GM21529 (cell line): Measurements from ENCODE around the gene PIK3C3.
"Not testable (repeated sequence)": the region's sequence is repeated elsewhere in the genome, so short reads cannot be mapped to it uniquely, and the experiment has no call there.

Experiments
- ATAC-seq: cut with Tn5 transposase; IDR thresholded peaks from one replicate; pipeline ENCODE4 v1.9.1; 2021; ENCODE audit not compliant: unreplicated experiment

The PIK3C3 gene

DNA sequence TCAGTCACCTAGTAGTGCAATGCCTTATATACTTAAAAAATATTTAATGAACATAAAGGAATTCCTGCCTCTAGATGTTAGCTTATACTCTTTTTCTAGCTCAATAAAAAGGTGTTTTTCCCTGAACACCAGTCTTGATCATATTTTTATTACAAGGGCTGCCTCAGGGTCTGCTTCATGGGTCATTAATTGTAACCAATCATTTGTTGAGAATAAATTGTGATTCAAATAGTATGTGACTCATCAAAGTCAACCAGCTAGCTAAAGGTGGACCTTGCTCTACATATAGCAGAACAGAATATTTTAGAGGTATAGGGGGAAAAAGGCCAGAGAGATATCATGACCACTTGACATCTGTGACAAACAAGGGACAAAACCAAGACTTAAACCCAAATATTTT is 114.0 kb downstream of the PIK3C3 start:
- no peak for ATAC-seq

DNA sequence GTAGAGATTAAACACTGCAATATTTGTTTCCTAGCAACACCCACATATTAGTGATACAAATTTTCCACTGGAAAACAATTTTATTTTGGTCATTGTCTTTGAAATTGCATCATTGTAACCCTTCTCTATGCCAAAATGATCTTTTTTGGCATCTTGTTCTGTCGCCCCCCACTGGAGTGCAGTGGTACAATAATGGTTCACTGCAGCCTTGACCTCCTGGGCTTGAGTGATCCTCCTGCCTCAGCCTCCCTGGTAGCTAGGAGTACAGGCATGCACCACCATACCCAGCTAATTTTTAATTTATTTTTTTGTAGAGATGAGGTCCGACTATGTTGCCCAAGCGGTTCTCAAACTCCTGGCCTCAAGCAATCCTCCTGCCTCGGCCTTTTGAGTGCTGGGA is 117.4 kb downstream of the PIK3C3 start:
- ATAC-seq, result no peak

GRCh38 chr18:42074704-42075103 is 119.7 kb downstream of the PIK3C3 start:
- ATAC-seq, result no peak

DNA sequence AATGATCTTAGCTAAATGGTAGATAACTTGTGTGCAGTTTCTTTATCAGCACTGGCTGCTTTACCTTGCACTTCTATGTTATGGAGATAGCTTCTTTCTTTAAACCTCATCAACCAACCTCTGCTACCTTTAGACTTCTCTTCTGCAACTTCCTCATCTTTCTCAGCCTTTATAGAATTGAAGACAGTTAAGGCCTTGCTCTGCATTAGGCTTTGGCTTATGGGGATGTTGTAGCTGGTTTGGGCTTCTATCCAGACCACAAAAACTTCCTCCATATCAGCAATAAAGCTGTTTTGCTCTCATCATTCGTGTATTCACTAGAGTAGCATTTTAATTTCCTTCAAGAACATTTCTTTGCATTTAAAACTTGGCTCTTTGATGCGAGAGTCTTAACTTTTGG is 123.7 kb downstream of the PIK3C3 start:
- ATAC-seq, result no peak

- ATAC-seq, result no peak
These were observed 125.3 kb downstream of the PIK3C3 start for GRCh38 chr18:42080340-42080739.

GRCh38 chr18:42082415-42083234 is 127.6 kb downstream of the PIK3C3 start:
- no peak for ATAC-seq

DNA sequence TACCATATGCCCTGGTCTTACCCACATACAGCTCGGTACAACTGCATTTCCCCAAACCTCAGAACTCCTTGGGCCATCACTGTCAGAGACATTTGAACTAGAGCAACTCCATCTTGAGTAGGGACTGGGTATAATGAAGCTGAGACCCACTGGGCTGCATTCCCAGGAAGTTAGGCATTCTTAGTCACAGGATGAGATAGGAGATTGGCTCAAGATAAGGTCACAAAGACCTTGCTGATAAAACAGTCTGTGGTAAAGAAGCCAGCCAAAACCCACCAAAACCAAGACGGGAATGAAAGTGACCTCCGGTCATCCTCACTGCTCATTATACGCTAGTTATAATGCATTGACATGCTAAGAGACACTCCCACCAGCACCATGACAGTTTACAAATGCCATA is 131.3 kb downstream of the PIK3C3 start:
- ATAC-seq, result no peak

- ATAC-seq, result no peak
These were observed 132.2 kb downstream of the PIK3C3 start for GRCh38 chr18:42087235-42087634.

DNA sequence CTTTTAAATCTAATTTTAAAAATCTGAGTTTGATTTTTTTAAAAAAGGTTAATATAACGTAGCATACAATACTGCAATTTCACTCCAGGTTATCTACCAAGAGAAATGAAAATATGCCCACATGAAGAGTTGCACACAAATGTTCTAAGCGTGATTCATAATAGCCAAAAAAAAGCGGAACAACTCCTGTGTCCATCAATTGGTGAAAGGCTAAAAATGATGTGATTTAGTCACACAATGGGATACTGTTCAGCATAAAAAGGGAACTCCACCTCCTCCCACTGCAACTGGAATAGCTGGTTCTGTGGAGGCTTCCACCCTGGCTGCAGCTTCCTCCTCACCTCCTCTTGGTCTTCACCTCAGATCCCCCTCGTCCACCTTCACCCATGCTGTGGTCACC is 132.8 kb downstream of the PIK3C3 start:
- ATAC-seq, result no peak

DNA sequence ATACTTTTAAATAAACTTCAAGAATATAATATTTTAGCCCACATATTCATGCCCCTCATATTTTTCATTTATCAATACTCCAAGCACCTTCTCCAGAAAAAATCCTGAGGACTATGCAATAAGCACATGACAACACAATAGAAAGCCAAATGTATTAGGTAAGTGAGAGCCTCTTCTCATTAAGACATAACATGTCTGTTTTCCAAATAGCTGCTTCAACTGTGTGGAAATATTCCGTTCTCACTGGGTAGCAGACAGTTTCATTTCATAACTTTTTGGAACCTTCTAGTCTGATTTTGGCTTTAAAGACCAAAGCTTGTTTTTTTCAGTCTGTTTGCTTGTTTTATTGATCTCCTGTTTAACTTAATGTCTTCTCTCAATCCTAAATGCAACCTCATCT is 137.8 kb downstream of the PIK3C3 start:
- ATAC-seq, result no peak

DNA sequence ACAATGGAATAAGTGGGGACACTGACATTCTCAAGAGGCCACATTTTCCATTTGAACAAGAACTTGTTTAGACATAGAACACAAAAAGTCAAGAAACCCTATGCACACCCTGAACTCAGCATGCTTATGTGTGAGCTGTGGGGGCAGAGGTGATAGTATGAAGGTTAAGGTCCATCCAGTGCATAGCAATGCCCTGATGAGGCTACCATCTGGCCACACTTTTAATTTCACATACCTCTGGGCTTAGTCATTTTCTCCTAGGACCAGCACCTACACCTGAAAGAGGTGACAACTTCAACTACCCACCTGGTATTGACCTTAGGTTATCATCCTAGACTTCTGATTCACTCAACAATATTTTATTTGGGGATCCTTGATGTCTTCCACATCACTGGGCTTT is 139.8 kb downstream of the PIK3C3 start:
- no peak for ATAC-seq

GRCh38 chr18:42095732-42096377 is 140.8 kb downstream of the PIK3C3 start:
- ATAC-seq, result no peak

GRCh38 chr18:42100248-42100647 is 145.2 kb downstream of the PIK3C3 start:
- ATAC-seq, result no peak

DNA sequence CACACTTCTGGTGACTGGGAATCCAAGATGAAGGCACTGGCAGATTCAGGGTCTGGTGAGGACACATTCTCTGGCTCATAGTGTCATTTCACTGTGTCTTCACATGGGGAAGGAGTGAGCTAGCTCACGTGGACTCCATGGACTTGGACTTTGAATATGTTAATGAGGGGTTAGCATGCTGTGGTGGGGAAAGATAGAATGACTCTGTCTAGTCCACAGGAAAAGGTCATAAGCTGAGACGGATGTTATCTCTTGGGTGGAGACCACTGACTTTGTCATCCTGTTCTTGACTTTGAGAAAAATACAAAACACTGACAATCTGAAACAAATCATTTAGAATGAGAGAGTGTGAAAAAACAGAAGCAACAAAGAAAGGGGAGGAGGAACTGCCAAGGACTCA is 145.9 kb downstream of the PIK3C3 start:
- ATAC-seq, result no peak

- no peak for ATAC-seq
These were observed 150.4 kb downstream of the PIK3C3 start for GRCh38 chr18:42105394-42105793.

GRCh38 chr18:42106784-42107183 is 151.8 kb downstream of the PIK3C3 start:
- ATAC-seq, result no peak

DNA sequence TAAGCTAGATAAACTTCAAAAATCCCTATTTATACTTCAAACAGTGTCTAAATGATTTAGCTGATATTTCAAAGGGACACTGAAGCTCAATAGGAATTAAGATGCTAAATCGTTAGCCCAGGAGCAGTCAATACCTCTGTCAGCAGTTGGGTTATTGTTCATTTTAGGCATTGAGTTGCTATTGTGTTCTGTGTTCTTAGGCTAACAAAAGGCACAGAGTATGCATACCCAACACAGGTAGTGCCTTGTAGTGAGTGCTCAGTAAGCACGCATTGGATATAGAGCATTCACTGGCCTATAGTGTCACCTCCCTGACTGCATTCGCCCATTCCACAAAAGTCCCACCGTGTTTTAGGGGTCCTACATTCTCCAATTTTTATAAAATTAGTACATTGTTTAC is 152.3 kb downstream of the PIK3C3 start:
- no peak for ATAC-seq

GRCh38 chr18:42107691-42108450 is 152.8 kb downstream of the PIK3C3 start:
- ATAC-seq, result no peak

DNA sequence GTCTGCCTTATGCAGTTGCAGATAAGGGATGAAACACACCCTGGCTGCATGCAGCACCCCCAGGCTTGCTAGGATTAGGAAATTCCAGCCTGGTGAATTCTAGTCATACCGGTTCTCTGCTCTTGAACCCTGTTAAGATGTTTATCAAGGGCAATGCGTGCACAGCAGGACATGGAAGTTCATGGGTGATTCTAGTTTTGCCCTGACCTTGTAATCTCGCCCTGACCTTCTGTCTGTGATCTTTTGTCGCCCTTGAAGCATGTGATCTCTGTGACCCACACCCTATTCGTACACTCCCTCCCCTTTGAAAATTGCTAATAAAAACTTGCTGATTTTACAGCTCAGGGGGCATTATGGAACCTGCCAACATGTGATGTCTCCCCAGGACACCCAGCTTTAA is 157.1 kb downstream of the PIK3C3 start:
- ATAC-seq, result not testable (repeated sequence)

DNA sequence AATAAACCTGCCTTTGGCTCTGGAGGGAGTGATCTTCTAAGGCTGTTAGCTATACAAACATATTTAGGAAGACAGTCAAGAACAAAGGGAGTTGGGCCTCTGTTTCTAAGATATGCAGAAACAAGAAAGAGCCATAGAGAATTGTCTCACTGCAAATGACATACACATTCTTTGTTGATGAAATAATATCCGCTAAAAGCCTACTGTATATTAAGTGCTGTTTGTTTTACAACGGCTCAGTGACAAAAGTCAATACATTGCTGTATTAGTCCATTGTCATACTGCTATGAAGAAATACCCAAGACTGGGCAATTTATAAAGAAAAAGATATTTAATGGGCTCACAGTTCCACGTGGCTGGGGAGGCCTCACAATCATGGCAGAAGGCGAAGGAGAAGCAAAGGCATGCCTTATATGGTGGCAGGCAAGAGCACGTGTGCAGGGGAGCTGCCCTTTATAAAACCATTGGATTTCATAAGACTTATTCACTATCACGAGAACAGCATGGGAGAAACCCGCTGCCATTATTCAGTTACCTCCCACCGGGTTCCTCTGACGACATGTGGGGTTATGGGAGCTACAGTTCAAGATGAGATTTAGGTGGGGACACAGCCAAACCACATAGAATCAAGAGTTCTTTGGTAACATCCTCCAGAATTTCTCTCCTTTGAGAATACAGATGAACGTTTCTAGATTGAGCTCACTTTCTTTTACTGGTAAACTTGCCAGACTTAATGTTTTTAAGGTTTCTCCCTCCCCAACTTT is 157.8 kb downstream of the PIK3C3 start:
- ATAC-seq, result no peak

DNA sequence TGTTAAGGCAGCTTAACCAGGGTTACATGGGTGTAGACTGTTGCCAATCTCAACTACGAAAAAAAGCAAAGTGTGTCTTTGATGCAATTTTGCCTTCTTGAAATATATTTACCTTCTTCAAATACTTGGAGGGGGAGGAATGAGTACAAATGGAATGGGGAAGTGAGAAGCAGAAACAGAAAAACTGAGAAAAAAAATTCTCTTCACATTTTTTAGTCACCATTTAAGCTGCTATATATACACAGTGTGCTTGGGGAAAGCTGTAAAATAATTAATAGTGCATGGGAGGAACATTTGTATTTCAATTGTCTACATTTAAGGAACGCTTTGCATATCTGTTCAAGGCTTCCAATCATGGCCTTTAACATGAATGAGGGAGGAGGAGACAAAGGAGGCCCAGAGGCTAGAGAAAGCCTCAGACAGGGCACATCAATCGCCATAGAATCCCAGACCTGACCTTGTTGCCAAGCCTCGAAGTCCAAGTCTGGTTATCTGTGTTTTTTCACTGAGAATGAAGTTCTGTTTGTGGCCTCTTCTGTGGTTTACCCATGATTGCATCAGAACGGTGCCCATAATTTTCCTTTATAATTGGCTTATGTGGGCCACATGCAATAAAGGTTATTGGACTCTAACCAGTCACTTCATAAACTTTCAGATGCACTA is 158.6 kb downstream of the PIK3C3 start:
- peak; percentile 61 for ATAC-seq
